Motor neuron (in vitro differentiated cells): ENCODE measurements around the gene RAD51AP2. TPM values are rescaled to one million over a fixed set of nuclear protein-coding genes. Genes with fewer than 3 reads are reported as not detected.
"Not testable (repeated sequence)": the region's sequence is repeated elsewhere in the genome, so short reads cannot be mapped to it uniquely, and the experiment has no call there.

Experiments used
- ATAC-seq, 8 experiments: fragments of 200-7000 bp; cut with Tn5 transposase; replicated peaks in 6 of 8; 2 replicates each; pipeline ENCODE4 v1.8.0; 2021; ENCODE audit warnings: mild to moderate bottlenecking in 8 of 8, moderate library complexity in 8 of 8
- H3K27ac ChIP-seq, 2 donors: fragments of 250-450 bp; sonication (Bioruptor Pico); 2 replicates each; pipeline ENCODE4 v1.9.0; 2021; ENCODE audit warnings: antibody characterized with exemption in 2 of 2, mild to moderate bottlenecking in 2 of 2, moderate library complexity in 1 of 2
- H3K4me1 ChIP-seq, 2 donors: fragments of 250-450 bp; sonication (Bioruptor Pico); replicated peaks in 1 of 2; 2 replicates each; pipeline ENCODE4 v1.6.1; 2021; ENCODE audit warnings: antibody characterized with exemption in 2 of 2, mild to moderate bottlenecking in 2 of 2, moderate library complexity in 1 of 2
- H3K4me3 ChIP-seq, 5 donors: fragments of 250-450 bp; sonication (Bioruptor Pico); 2 replicates each; pipeline ENCODE4 v1.9.0; 2021; ENCODE audit warnings: antibody characterized with exemption in 5 of 5, mild to moderate bottlenecking in 5 of 5, moderate library complexity in 4 of 5
- WGBS, 10 experiments: fragments of 450-650 bp; shearing (Covaris generic); methylation state at CpG; one replicate each; pipeline ENCODE4 v1.0.0; 2022; 5-methylcytosine and 5-hydroxymethylcytosine counted together
- in situ Hi-C, 9 experiments: fragments of 400-800 bp; cut with MboI; loops; one replicate each; pipeline ENCODE4 v1.15.0; 2021; ENCODE audit warnings: low sequenced_read_pairs in 9 of 9, low pct_unique_long_range_greater_than_20kb in 2 of 9; ENCODE audit not compliant: unreplicated experiment in 9 of 9
- total RNA-seq, 8 experiments: library from RNA; unstranded; fragments of 300-600 nt; gene quantifications; 2 replicates each; pipeline versions ENCODE4 v1.2.3 to v1.2.4, GENCODE V29; 2022

RAD51AP2 gene
- total RNA-seq, 8 experiments from 2014 or later = 0.21 to 0.81 (median 0.33) TPM; not detected in 3

DNA sequence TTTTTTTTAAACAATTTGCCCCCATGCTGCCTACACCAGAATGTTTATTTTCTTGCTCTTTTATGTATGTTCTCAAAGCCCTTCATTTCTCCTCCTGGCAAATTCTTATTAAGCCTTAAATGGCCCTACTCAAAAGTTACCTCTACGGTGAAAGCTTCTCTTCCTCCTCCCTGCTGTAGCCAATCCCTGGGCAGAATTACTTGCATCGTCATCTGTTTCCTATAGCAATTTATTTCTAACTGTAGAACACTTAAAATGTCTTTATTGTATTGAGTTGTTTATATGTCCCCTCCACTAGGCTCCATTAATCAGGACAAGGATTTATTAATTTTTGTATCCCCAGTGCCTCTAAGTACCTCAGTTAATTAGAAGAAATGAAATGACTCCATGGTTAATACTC lies 2.5 kb upstream of the RAD51AP2 start:
- Histone ChIP-seq H3K4me1 (peaks cover 2% of the 10 kb centered on the region in 2 donors), H3K4me3 (no peak overlapping the region), H3K27ac (no peak overlapping the region)
- WGBS, 10 experiments = 0 to 100% (median 82%) methylated on average over 1 to 2 of the region's 2 CpGs; no CpG with 5 or more reads in 1 of the 10 experiments
- in situ Hi-C loops = no loop called here
- ATAC-seq = no peak

DNA sequence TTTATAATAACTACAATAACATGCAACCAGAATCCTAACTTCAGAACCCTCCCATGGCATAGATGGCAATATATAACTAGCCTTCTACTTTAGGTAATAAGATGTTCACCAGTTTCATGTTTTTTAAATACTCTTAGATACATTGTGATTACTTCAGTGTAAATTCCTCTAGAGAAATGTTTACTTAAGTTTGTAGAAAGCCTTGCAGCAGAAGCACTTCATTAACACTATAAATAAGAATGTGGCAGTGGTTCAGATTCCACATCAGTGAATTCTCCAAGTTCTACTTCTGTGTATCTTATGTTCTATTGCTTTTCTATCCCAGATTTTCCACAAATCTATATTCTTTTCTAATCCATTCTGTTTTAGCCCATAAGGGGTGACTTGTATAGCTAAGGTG lies 1.2 kb upstream of the RAD51AP2 start:
- Histone ChIP-seq H3K27ac (no peak overlapping the region), H3K4me3 (no peak overlapping the region), H3K4me1 (peaks cover 2% of the 10 kb centered on the region in 2 donors)
- ATAC-seq = no peak
- in situ Hi-C loops = no loop called here

DNA sequence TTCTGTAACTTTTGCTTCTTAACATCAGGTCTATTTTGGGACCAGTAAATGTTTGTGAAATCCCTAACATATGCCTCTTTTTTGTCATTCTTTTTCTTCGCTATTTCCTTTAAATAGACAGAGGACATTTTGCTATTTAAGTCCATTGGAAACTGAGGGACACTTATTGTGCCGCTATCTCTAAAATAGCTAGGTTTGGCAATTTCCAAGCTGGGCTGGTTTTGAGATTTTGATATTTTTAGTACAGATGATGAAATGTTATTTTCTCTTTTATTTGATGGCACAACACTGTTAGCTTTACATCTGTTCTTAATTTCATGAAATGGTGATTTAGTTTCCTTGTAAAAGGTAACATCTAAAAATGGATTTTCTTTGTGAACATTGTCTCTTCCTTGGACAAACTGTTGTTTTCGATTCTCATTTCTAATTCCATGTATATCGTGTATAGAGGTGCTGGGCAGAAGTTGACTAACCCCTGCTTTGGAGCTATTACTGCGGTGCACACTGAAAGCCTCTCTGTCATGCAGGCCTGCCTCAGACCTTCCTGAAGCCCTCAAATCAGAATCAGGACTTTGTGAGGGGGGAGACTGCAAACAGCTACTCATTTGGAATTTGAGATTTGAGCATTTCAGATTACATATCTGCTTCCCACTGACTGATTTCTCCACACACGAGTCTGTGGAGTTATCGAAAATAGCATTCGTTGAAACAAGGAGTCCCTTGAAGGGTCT lies 594 bp downstream of the RAD51AP2 start:
- H3K4me3 ChIP-seq = peak overlapping the region; percentile 35 to 48 (median 44)
- peaks cover 2% of the 10 kb centered on the region in 2 donors for H3K4me1 ChIP-seq
- ATAC-seq = peak; percentile 6 to 57 (median 42)
- no peak overlapping the region for H3K27ac ChIP-seq
- 0 to 81% (median 42%) methylated on average over 1 to 8 of the region's 8 CpGs for WGBS, 10 experiments
- in situ Hi-C loops = no loop called here

DNA sequence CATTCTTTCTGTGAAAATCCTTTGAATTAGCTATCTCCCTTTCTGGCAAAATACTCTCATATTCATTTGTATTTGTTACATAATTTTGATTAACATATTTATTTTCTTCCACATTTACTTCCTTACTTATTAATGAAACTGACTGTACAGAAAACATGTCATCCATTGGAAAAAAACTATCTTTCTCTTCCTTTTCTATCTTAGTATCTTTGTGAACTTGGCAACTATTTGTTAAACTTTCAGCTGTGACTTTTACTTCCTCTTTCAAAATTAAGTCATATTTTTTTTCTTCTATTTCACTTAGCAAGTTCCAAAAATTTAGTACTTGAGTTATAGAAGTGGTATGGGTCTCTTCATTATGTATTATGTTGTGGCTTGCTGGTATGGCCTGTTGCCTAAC lies 2.6 kb downstream of the RAD51AP2 start:
- peaks cover 2% of the 10 kb centered on the region in 2 donors for H3K4me1 ChIP-seq
- no peak overlapping the region for H3K27ac ChIP-seq
- in situ Hi-C loops = no loop called here
- no peak overlapping the region for H3K4me3 ChIP-seq
- ATAC-seq = no peak

DNA sequence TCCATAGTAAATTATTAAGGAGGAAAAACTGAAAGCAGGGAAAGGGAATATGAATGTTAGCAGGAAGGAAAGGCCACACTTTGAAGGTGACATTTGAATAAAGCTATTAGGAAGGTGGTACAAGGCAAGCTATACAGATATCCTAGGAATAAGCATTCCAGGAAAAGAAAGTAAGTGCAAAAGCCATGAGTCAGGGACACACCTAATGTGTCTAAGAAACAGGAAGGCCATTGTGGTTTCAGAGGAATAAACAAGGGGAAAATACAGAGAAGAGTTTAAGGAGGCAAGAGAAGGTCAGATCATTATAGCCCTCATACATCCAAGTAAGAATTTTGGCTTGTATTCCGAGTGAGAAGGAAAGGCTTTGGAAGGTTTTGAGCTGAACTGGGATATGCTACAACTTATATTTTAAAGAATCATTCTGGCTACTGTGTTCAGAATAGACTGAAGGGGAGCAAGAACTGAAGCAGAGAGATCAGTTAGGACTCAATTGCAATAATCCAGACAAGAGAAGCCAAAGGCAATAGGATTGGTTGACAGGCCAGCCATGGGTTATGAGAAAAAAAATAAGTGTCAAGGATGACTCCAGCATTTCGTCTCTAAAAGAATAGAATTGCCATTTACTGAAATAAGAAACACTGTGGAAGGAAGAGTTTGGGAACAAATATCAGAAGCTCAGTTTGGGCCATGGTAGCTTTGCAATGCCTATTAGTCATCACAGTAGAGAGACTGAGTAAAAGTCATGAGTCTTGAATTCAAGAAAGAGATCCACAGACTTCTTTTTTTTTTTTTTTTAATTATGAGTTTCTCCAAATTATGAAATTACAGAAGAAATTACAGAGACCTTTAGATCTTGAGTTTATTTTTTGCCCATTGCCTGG lies 11.3 kb downstream of the RAD51AP2 start:
- H3K27ac ChIP-seq = no peak overlapping the region
- no peaks in the 10 kb centered on the region for H3K4me1 ChIP-seq
- in situ Hi-C loops = no loop called here
- peak in 2 of 8 experiments; percentile 76 to 81 for ATAC-seq
- WGBS, 10 experiments = 28 to 100% (median 90%) methylated on average over 1 to 2 of the region's 2 CpGs; no CpG with 5 or more reads in 1 of the 10 experiments
- no peak overlapping the region for H3K4me3 ChIP-seq

DNA sequence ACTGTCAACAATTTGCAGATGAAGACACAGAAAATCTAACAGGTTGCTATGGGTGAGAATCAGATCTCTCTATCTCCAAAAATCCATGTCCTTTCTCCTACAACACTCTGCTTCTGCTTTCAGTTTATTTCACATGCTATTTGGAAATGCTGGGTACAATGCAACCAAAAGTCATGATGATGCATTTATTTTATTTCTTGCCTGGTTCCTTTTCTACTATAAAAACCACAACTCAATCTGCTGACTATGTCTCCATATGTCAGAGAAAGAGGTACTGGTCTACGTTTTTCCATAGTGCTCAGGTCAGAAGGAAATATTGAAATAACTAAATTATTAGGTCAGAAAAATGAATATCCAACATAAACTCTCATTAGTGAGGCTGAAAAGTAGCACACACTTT lies 20.5 kb downstream of the RAD51AP2 start:
- no peak for ATAC-seq
- in situ Hi-C loops = no loop called here
- Histone ChIP-seq H3K4me3 (no peak overlapping the region), H3K27ac (no peak overlapping the region), H3K4me1 (no peaks in the 10 kb centered on the region)
- 0 to 88% (median 41%) methylated on average over 1 of the region's 1 CpG; no CpG with 5 or more reads in 2 of the 10 experiments for WGBS, 10 experiments

DNA sequence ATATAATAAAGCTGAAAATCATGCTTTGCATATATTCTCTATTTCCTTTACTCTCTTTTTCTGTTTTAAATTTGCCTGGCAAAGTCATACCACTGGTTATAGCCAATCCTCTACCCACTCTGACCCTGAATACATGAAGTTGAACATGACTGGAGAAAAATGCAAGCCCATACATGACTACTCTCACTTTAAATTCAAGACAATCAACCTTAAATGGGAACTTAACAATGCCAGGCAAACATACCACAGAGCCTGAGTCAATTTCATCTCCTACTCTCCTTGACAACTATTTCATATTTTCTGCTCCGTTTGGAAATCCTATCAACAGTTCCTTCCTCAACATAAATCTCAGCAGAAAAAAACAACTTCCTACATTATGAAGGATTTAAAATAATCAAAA lies 22.6 kb downstream of the RAD51AP2 start:
- WGBS, 10 experiments = 0 to 92% (median 63%) methylated on average over 1 of the region's 1 CpG; no CpG with 5 or more reads in 1 of the 10 experiments
- Histone ChIP-seq H3K4me3 (no peak overlapping the region), H3K27ac (no peak overlapping the region), H3K4me1 (no peaks in the 10 kb centered on the region)
- no peak for ATAC-seq
- in situ Hi-C loops = no loop called here

DNA sequence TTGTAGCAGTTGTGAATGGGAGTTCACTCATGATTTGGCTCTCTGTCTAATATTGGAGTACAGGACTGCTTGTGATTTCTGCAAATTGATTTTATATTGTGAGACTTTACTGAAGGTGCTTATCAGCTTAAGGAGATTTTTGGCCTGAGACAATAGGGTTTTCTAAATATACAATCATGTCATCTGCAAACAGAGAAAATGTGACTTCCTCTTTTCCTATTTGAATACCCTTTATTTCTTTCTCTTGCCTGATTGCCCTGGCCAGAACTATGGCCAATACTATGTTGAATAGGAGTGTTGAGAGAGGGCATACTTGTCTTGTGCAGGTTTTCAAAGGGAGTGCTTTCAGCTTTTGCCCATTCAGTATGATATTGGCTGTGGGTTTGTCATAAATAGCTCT lies 28.1 kb downstream of the RAD51AP2 start:
- H3K4me1 ChIP-seq, H3K27ac ChIP-seq, H3K4me3 ChIP-seq, ATAC-seq, in situ Hi-C loops: not testable (repeated sequence)

DNA sequence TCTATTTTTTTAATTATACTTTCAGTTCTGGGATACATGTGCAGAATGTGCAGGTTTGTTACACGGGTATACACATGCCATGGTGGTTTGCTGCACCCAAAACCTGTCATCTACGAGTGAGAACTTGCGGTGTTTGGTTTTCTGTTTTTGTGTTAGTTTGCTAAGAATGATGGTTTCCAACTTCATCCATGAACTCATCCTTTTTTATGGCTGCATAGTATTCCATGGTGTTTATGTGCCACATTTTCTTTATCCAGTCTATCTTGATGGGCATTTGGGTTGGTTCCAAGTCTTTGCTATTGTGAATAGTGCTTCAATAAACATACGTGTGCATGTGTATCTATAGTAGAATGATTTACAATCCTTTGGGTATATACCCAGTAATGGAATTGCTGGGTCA lies 29.6 kb downstream of the RAD51AP2 start:
- ATAC-seq, H3K27ac ChIP-seq, H3K4me1 ChIP-seq, H3K4me3 ChIP-seq, in situ Hi-C loops: not testable (repeated sequence)
- 0 to 100% (median 69%) methylated on average over 1 to 4 of the region's 4 CpGs; no CpG with 5 or more reads in 2 of the 10 experiments for whole genome bisulfite sequencing, 10 experiments

DNA sequence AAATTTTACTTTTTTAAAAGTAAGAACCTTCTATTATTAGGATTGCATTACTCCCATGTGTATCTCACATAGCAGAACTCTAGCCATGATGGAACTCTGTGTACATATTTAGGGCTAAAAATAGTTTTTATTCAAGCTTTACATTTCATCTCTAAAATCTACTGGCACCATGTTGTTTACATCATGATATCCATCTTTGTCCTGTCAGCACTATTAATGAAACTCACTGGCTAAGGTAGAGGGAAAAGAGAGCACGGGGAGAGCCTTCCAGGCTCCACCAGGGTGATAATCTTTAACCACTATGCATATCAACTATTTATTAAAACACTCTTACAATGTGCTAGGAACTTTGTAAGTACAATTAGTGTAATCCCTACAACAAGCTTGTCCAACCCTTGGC lies 34.7 kb downstream of the RAD51AP2 start:
- H3K4me3 ChIP-seq = no peak overlapping the region
- H3K27ac ChIP-seq = no peak overlapping the region
- in situ Hi-C loops = no loop called here
- ATAC-seq = no peak
- 0 to 100% (median 53%) methylated on average over 1 of the region's 1 CpG; no CpG with 5 or more reads in 4 of the 10 experiments for WGBS, 10 experiments
- no peaks in the 10 kb centered on the region for H3K4me1 ChIP-seq

DNA sequence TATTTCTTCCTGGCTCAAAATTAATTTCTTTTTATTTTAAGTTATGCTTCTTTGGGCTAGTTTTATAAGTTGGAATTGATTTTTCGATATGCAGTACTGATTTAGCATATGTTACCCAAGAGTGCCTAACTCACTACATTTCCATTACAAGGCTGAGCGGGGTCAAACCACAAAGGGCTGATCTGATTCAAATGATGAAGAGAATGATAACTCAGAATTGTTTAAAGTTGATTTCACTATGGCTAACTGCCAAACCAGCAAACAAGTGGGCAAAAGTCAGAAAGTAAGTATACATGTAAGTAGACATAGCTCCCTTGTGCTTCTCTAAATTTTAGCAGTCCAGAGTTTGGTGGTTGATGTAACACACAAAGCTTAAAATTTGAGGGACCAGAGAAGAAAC lies 35.6 kb downstream of the RAD51AP2 start:
- no peak for ATAC-seq
- no peak overlapping the region for H3K27ac ChIP-seq
- 15 to 100% (median 81%) methylated on average over 1 to 2 of the region's 2 CpGs; no CpG with 5 or more reads in 1 of the 10 experiments for WGBS, 10 experiments
- no peak overlapping the region for H3K4me3 ChIP-seq
- H3K4me1 ChIP-seq = no peaks in the 10 kb centered on the region
- in situ Hi-C loops = no loop called here

DNA sequence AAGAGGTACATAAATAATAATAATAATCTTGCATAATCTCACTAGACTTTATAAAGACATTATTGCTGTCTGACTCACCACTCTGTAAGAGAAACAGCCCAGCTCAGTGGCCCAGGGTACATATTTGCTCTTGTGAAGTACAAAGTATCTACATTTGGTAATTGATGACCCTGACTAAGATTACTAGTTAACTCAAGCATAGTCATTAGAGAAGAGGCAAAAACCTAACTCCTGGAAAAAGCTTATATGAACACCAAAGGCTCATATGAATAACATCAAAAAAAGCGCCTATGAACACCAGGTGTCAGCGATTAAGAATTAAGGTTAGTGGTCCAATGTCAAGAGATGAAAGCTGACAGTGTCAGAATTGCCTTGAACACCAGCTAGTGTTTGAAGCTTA lies 38.4 kb downstream of the RAD51AP2 start:
- no peaks in the 10 kb centered on the region for H3K4me1 ChIP-seq
- H3K4me3 ChIP-seq = no peak overlapping the region
- no peak overlapping the region for H3K27ac ChIP-seq
- peak in 3 of 8 experiments; percentile 23 to 55 (median 44) for ATAC-seq
- WGBS, 10 experiments = 0 to 100% (median 100%) methylated on average over 1 to 2 of the region's 2 CpGs; no CpG with 5 or more reads in 2 of the 10 experiments
- in situ Hi-C loops = no loop called here

DNA sequence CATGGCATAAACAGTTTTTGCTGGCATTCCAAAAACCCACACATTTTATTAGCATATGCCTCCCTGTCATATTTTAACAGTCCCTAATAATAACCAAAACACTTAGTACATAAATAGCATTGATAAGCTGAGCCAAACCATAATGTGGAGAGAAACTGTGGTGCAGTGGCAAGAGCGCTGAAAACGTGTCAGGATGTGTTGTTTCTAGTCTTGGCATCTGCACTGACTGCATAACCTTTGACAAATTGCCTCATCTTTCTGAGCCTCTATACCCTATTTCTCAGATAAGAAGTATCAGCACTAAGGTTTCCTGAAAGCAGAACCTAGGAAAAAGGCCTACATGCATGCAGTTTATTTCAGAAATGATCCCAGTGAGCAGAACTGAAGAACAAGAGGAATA lies 41.4 kb downstream of the RAD51AP2 start:
- in situ Hi-C loops = no loop called here

More for the DNA sequence above, 41.4 kb downstream of the RAD51AP2 start:
- no peaks in the 10 kb centered on the region for H3K4me1 ChIP-seq
- WGBS, 10 experiments = 0 to 100% (median 83%) methylated on average over 1 to 2 of the region's 2 CpGs; no CpG with 5 or more reads in 3 of the 10 experiments
- H3K27ac ChIP-seq = no peak overlapping the region
- no peak overlapping the region for H3K4me3 ChIP-seq
- no peak for ATAC-seq
